GM12872 (cell line): ENCODE results near the gene MCF2L2.
A peak's percentile ranks its signal among the peaks of the same experiment; 100 is the strongest.

Experiments used
- CTCF ChIP-seq: IDR thresholded peaks from 3 replicates; pipeline ENCODE4 v1.5.1; 2011; ENCODE audit warnings: low read depth, mild to moderate bottlenecking, low read length, moderate library complexity; ENCODE audit not compliant: insufficient read depth

Gene MCF2L2

GRCh38 chr3:183178512-183178832 lies 249.9 kb downstream of the MCF2L2 start:
- no peak for TF ChIP-seq CTCF

- no peak for TF ChIP-seq CTCF
These were observed 256.3 kb downstream of the MCF2L2 start for GRCh38 chr3:183172051-183172639.

GRCh38 chr3:183163563-183163962 lies 264.9 kb downstream of the MCF2L2 start:
- no peak for TF ChIP-seq CTCF

GRCh38 chr3:183161552-183162336 lies 266.7 kb downstream of the MCF2L2 start:
- peak; percentile 7; the same call in 1 of the 3 replicates for TF ChIP-seq CTCF

- no peak for TF ChIP-seq CTCF
These were observed 267.8 kb downstream of the MCF2L2 start for GRCh38 chr3:183160616-183161015.

- TF ChIP-seq CTCF: peak; percentile 49; the same call in 2 of the 3 replicates
These were observed 269.1 kb downstream of the MCF2L2 start for GRCh38 chr3:183159333-183159732.

- no peak for TF ChIP-seq CTCF
These were observed 269.8 kb downstream of the MCF2L2 start for GRCh38 chr3:183158551-183159006.
